Gastrocnemius medialis (tissue), 4 donors: ENCODE data around the gene KCNH8. TPM values are rescaled to one million over a fixed set of nuclear protein-coding genes. Genes with fewer than 3 reads are reported as not detected.

Experiments
- ATAC-seq, 2 donors: fragments of 150-250 bp; one replicate each; pipeline ENCODE4 v1.9.1; 2016
- DNase-seq, 2 donors: peaks; one replicate each; pipeline ENCODE4 v3.0.0-alpha.2; 2019
- H3K27ac ChIP-seq, 4 donors: fragments of 200-600 bp; sonication (generic); 1 replicate in 1 of 4; 2 replicates in 3 of 4; pipeline ENCODE4 v1.5.1; 2016 to 2018; ENCODE audit warnings: mild to moderate bottlenecking in 2 of 4, moderate library complexity in 1 of 4
- H3K27me3 ChIP-seq, 3 donors: fragments of 200-600 bp; sonication (generic) in 2 of 3; 1 replicate in 1 of 3; 2 replicates in 2 of 3; pipeline versions ENCODE4 v1.5.1 to v1.6.0; 2016 to 2019; ENCODE audit warnings: mild to moderate bottlenecking in 1 of 3, moderate library complexity in 1 of 3
- H3K36me3 ChIP-seq, 2 donors: fragments of 200-600 bp; sonication (generic) in 1 of 2; one replicate each; pipeline ENCODE4 v1.5.1; 2017 to 2018
- H3K4me1 ChIP-seq, 2 donors: fragments of 200-600 bp; sonication (generic) in 1 of 2; one replicate each; pipeline ENCODE4 v1.5.1; 2016 to 2017; ENCODE audit warnings: mild to moderate bottlenecking in 2 of 2
- H3K4me3 ChIP-seq, 4 donors: fragments of 200-600 bp; sonication (generic) in 3 of 4; 1 replicate in 1 of 4; 2 replicates in 3 of 4; pipeline ENCODE4 v1.5.1; 2016 to 2019; ENCODE audit warnings: mild to moderate bottlenecking in 2 of 4
- H3K9me3 ChIP-seq, 3 donors: fragments of 200-600 bp; sonication (generic) in 2 of 3; 1 replicate in 1 of 3; 2 replicates in 2 of 3; pipeline ENCODE4 v1.5.1; 2016 to 2019
- CTCF ChIP-seq, 5 experiments: fragments of 450-650 bp in 3 of 5; fragments of 200-600 bp in 2 of 5; sonication (generic) in 2 of 5; IDR thresholded peaks in 4 of 5; conservative IDR thresholded peaks in 1 of 5; 1 replicate in 4 of 5; 2 replicates in 1 of 5; pipeline ENCODE4 v1.5.1; 2016 to 2019; ENCODE audit warnings: antibody characterized with exemption in 5 of 5, mild to moderate bottlenecking in 3 of 5, moderate library complexity in 3 of 5
- POLR2A ChIP-seq, 2 donors: fragments of 450-650 bp; IDR thresholded peaks; one replicate each; pipeline ENCODE4 v1.6.1; 2017; ENCODE audit warnings: antibody characterized with exemption in 2 of 2, mild to moderate bottlenecking in 2 of 2, moderate library complexity in 2 of 2
- in situ Hi-C, 4 donors: fragments of 200-750 bp; cut with MboI; loops; one replicate each; pipeline versions ENCODE4 v1.15.0 to v1.8.0; 2017; ENCODE audit warnings: low sequenced_read_pairs in 4 of 4
- intact Hi-C: fragments of 100-400 bp; cut with DNase I; formaldehyde crosslinking; loops from one replicate; pipeline ENCODE4 v1.15.1; 2023; ENCODE audit warnings: low total_unique reads
- total RNA-seq, 4 donors: library from RNA; depleted of rRNA; stranded (reverse); fragments of >200 nt; gene quantifications; one replicate each; pipeline versions ENCODE4 v1.1.0 to v1.2.3, GENCODE V29; 2016

KCNH8 gene
- total RNA-seq, 4 donors from 2014 or later = not detected

GRCh38 chr3:19531426-19531825, 383.1 kb downstream of the KCNH8 start:
- Histone ChIP-seq H3K36me3 (no peaks in the 10 kb centered on the region), H3K27ac (no peak overlapping the region), H3K4me1 (no peaks in the 10 kb centered on the region), H3K9me3 (no peaks in the 10 kb centered on the region), H3K27me3 (no peaks in the 10 kb centered on the region), H3K4me3 (no peak overlapping the region)
- intact Hi-C loops = no loop called here
- in situ Hi-C loops = no loop called here
- no peak for DNase-seq
- TF ChIP-seq POLR2A (IDR thresholded peaks at IDR 0.05) (no peak), CTCF (IDR thresholded peaks at IDR 0.05 in 4 of 5, conservative IDR thresholded peaks at IDR 0.05 in 1 of 5) (no peak)
- ATAC-seq = no peak

GRCh38 chr3:19539518-19540392, 391.4 kb downstream of the KCNH8 start:
- Histone ChIP-seq H3K9me3 (no peaks in the 10 kb centered on the region), H3K36me3 (no peaks in the 10 kb centered on the region), H3K4me3 (no peak overlapping the region), H3K27ac (no peak overlapping the region), H3K27me3 (no peaks in the 10 kb centered on the region), H3K4me1 (no peaks in the 10 kb centered on the region)
- intact Hi-C loops (no loop called here), in situ Hi-C loops (no loop called here)
- no peak for ATAC-seq
- TF ChIP-seq POLR2A (IDR thresholded peaks at IDR 0.05) (no peak), CTCF (IDR thresholded peaks at IDR 0.05 in 4 of 5, conservative IDR thresholded peaks at IDR 0.05 in 1 of 5) (no peak)
- no peak for DNase-seq

- no peak for ATAC-seq
- Histone ChIP-seq H3K4me3 (no peak overlapping the region), H3K36me3 (no peaks in the 10 kb centered on the region), H3K27ac (no peak overlapping the region), H3K27me3 (no peaks in the 10 kb centered on the region), H3K9me3 (no peaks in the 10 kb centered on the region), H3K4me1 (no peaks in the 10 kb centered on the region)
- intact Hi-C loops (no loop called here), in situ Hi-C loops (no loop called here)
- DNase-seq = no peak
- TF ChIP-seq CTCF (IDR thresholded peaks at IDR 0.05 in 4 of 5, conservative IDR thresholded peaks at IDR 0.05 in 1 of 5) (no peak), POLR2A (IDR thresholded peaks at IDR 0.05) (no peak)
Observed at GRCh38 chr3:19540464-19540863, 392.2 kb downstream of the KCNH8 start.

- ATAC-seq = no peak
- no peak overlapping the region for H3K27ac ChIP-seq
- no peaks in the 10 kb centered on the region for H3K36me3 ChIP-seq
- DNase-seq = no peak
- no peaks in the 10 kb centered on the region for H3K4me1 ChIP-seq
- intact Hi-C loops (no loop called here), in situ Hi-C loops (no loop called here)
- no peak overlapping the region for H3K4me3 ChIP-seq
- H3K27me3 ChIP-seq = no peaks in the 10 kb centered on the region
- TF ChIP-seq CTCF (IDR thresholded peaks at IDR 0.05 in 4 of 5, conservative IDR thresholded peaks at IDR 0.05 in 1 of 5) (no peak), POLR2A (IDR thresholded peaks at IDR 0.05) (no peak)
- H3K9me3 ChIP-seq = no peaks in the 10 kb centered on the region
Observed at GRCh38 chr3:19541284-19541683, 393.0 kb downstream of the KCNH8 start.
